ENCODE data around the gene RPL36.
"Not testable (repeated sequence)": the region's sequence is repeated elsewhere in the genome, so short reads cannot be mapped to it uniquely, and the experiment has no call there.

Gene RPL36

GRCh38 chr19:5719961-5720790 is 30.1 kb downstream of the RPL36 start, which contains the start of the genes CATSPERD and LONP1:
CATSPERD (plus strand) TSS chr19:5720637; CDS start chr19:5720738, 101 bp downstream.
LONP1 (minus strand) TSS chr19:5720146; CDS start chr19:5720132, 14 bp downstream.
- TF ChIP-seq, protein P1, sequence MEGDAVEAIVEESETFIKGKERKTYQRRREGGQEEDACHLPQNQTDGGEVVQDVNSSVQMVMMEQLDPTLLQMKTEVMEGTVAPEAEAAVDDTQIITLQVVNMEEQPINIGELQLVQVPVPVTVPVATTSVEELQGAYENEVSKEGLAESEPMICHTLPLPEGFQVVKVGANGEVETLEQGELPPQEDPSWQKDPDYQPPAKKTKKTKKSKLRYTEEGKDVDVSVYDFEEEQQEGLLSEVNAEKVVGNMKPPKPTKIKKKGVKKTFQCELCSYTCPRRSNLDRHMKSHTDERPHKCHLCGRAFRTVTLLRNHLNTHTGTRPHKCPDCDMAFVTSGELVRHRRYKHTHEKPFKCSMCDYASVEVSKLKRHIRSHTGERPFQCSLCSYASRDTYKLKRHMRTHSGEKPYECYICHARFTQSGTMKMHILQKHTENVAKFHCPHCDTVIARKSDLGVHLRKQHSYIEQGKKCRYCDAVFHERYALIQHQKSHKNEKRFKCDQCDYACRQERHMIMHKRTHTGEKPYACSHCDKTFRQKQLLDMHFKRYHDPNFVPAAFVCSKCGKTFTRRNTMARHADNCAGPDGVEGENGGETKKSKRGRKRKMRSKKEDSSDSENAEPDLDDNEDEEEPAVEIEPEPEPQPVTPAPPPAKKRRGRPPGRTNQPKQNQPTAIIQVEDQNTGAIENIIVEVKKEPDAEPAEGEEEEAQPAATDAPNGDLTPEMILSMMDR (IDR thresholded peaks at IDR 0.05): peak; percentile 78
- Mint-ChIP-seq H3K4me1 (peaks cover 24% of the 10 kb centered on the region), H3K4me3 (peak within 1 kb of the TSS; percentile 95)

GRCh38 chr19:5727453-5728050 is 37.5 kb downstream of the RPL36 start:
- TF ChIP-seq, protein P1 (IDR thresholded peaks at IDR 0.05): no peak
- Mint-ChIP-seq H3K4me3 (no peak overlapping the region), H3K27me3 (ENCODE audit: low read depth, poor library complexity) (peaks cover 30% of the 10 kb centered on the region), H3K36me3 (ENCODE audit: low read depth) (no peaks in the 10 kb centered on the region), H3K27ac (no peak overlapping the region), H3K4me1 (no peaks in the 10 kb centered on the region), H3K9me3 (peaks cover 12% of the 10 kb centered on the region)
- DNase-seq: no peak

More at GRCh38 chr19:5719961-5720790, 30.1 kb downstream of the RPL36 start, which contains the start of the genes CATSPERD and LONP1:
- no peaks in the 10 kb centered on the region for H3K9me3 Mint-ChIP-seq
- H3K36me3 Mint-ChIP-seq (ENCODE audit: low read depth): peaks cover 16% of the 10 kb centered on the region
- peak within 1 kb of the TSS; percentile 98 for H3K27ac Mint-ChIP-seq
- peaks cover 11% of the 10 kb centered on the region for H3K27me3 Mint-ChIP-seq (ENCODE audit: low read depth, poor library complexity)
- DNase-seq: peak; percentile 99

GRCh38 chr19:5733172-5733571 is 43.1 kb downstream of the RPL36 start:
- H3K4me3 Mint-ChIP-seq; H3K4me1 Mint-ChIP-seq; H3K36me3 Mint-ChIP-seq (ENCODE audit: low read depth); H3K27ac Mint-ChIP-seq; DNase-seq; H3K9me3 Mint-ChIP-seq: not testable (repeated sequence)
- H3K27me3 Mint-ChIP-seq (ENCODE audit: low read depth, poor library complexity): peaks cover 25% of the 10 kb centered on the region

DNA sequence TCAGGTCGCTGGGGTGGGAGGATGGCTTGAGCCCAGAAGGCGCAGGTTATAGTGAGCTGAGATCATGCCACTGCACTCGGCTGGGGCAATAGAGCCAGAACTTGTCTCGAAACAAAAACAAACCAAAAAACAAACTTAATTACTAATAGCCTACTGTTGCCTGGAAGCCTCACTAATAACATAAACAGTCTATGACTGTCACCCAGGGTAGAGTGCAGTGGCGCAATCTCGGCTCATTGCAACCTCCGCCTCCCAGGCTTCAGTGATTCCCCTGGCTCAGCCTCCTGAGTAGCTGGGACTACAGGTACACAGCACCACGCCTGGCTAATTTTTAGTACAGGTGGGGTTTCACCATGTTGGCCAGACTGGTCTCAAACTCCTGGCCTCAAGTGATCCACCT is 48.3 kb downstream of the RPL36 start:
- no peaks in the 10 kb centered on the region for H3K4me1 Mint-ChIP-seq
- H3K4me3 Mint-ChIP-seq: no peak overlapping the region
- no peak for DNase-seq
- no peak overlapping the region for H3K27ac Mint-ChIP-seq
- TF ChIP-seq, protein P1 (IDR thresholded peaks at IDR 0.05): no peak
- no peaks in the 10 kb centered on the region for H3K36me3 Mint-ChIP-seq (ENCODE audit: low read depth)
- no peaks in the 10 kb centered on the region for H3K9me3 Mint-ChIP-seq
- peaks cover 35% of the 10 kb centered on the region for H3K27me3 Mint-ChIP-seq (ENCODE audit: low read depth, poor library complexity)
